AG04449 (cell line): ENCODE data around the gene SPANXN4.

Experiments used
- CTCF ChIA-PET: fragments of 350-600 bp; formaldehyde crosslinking; extraction: SDS; loops from one replicate; lab custom pipeline; 2021; ENCODE audit warnings: antibody characterized with exemption; lab: Yijun Ruan, JAX
- POLR2A ChIA-PET: fragments of 400-600, 350-600 bp; formaldehyde crosslinking; extraction: SDS; loops from one replicate; lab custom pipeline; 2020; ENCODE audit warnings: antibody characterized with exemption, inconsistent platforms; lab: Yijun Ruan, JAX
- DNase-seq: peaks from one replicate; pipeline ENCODE4 v3.0.0-alpha.2; 2010; ENCODE audit warnings: low read depth, low spot score
- H3K4me3 ChIP-seq: 2 replicates; pipeline ENCODE4 v1.5.1; 2011; ENCODE audit warnings: low read depth, mild to moderate bottlenecking, control low read depth, low read length
- CTCF ChIP-seq: IDR thresholded peaks from one replicate; pipeline ENCODE4 v1.5.1; 2011; ENCODE audit warnings: mild to moderate bottlenecking, moderate library complexity, low read length, control low read depth, inconsistent platforms; ENCODE audit not compliant: insufficient read depth; ENCODE audit errors: missing control alignments

Gene SPANXN4

GRCh38 chrX:143081231-143081630 lies 55.5 kb downstream of the SPANXN4 start:
- no peak for DNase-seq
- TF ChIP-seq CTCF, result no peak
- ChIA-PET POLR2A (no interaction called here), CTCF (no interaction called here)
- no peak overlapping the region for H3K4me3 ChIP-seq

GRCh38 chrX:143082537-143082936 lies 56.8 kb downstream of the SPANXN4 start:
- H3K4me3 ChIP-seq, result no peak overlapping the region
- no peak for DNase-seq
- POLR2A ChIA-PET, result no interaction called here
- TF ChIP-seq CTCF, result no peak
- CTCF ChIA-PET, result no interaction called here
